ENCODE data around the gene RASGRF1. TPM values are rescaled to one million over a fixed set of nuclear protein-coding genes. Genes with fewer than 3 reads are reported as not detected.

RASGRF1 gene
- total and polyA plus RNA-seq, 9 of the 15 experiments (the other 6 are each of a cell fraction or from before 2014, with no cell fraction given): 0.03 to 0.58 (median 0.06) TPM; not detected in 1

GRCh38 chr15:79064496-79064895 is 26.1 kb downstream of the RASGRF1 start:
- ChIA-PET CTCF (ENCODE audit: low intra/inter-chr PET ratio) (no interaction called here), POLR2A (no interaction called here)
- Histone ChIP-seq H3K9me3 (replicated peaks; ENCODE audit: control insufficient read depth, insufficient read depth, low read depth, low read length) (no peaks in the 10 kb centered on the region), H3K4me3 (no peak overlapping the region), H4K20me1 (replicated peaks; ENCODE audit: control insufficient read depth, insufficient read depth, low read length) (peaks cover 3% of the 10 kb centered on the region; the same call in 1 of the 2 replicates), H3K36me3 (ENCODE audit: control insufficient read depth, insufficient read depth, low read length) (no peaks in the 10 kb centered on the region), H3K4me1 (replicated peaks in 1 of 2; ENCODE audit: control insufficient read depth in 2 of 2, insufficient read depth in 2 of 2, low read length in 2 of 2) (no peaks in the 10 kb centered on the region), H3K9ac (ENCODE audit: insufficient read depth in 1 of 2, low read depth in 2 of 2, low read length in 2 of 2) (no peak overlapping the region), H3K27me3 (ENCODE audit: control insufficient read depth in 2 of 2, insufficient read depth in 2 of 2, low read length in 2 of 2) (peaks cover 0 to 11% of the 10 kb centered on the region in 2 experiments; a peak in 2 of 5 replicates), H3K27ac (ENCODE audit: extremely low read depth, low read depth, low read length) (no peak overlapping the region), H3K79me2 (ENCODE audit: control insufficient read depth, insufficient read depth, low read length) (no peaks in the 10 kb centered on the region), H3K4me2 (ENCODE audit: insufficient read depth, low read length) (no peak overlapping the region), H3K9me1 (ENCODE audit: control insufficient read depth, insufficient read depth, low read length) (no peaks in the 10 kb centered on the region), H2AFZ (ENCODE audit: low read depth, low read length) (no peak overlapping the region)
- in situ Hi-C loops (cut with MboI): no loop called here
- DNase-seq (ENCODE audit: extremely low read depth in 1 of 4, low spot score in 3 of 4): no peak
- intact Hi-C loops (cut with micrococcal nuclease): no loop called here
- WGBS (ENCODE audit: insufficient coverage, low coverage, missing lambda C conversion rate): 0% methylated on average over 6 of the region's 6 CpGs
- no TSS peak for BruUV-seq (replicated peaks)
- TF ChIP-seq HDAC6 (IDR thresholded peaks at IDR 0.05; ENCODE audit: low read depth, low read length) (no peak), SMAD3 (CRISPR knock-in tag; conservative IDR thresholded peaks at IDR 0.05) (no peak)
- FAIRE-seq: no peak
- no peak for ATAC-seq

GRCh38 chr15:79060175-79060574 is 30.4 kb downstream of the RASGRF1 start:
- Histone ChIP-seq H3K36me3 (ENCODE audit: control insufficient read depth, insufficient read depth, low read length) (no peaks in the 10 kb centered on the region), H3K27ac (ENCODE audit: extremely low read depth, low read depth, low read length) (no peak overlapping the region), H3K9ac (ENCODE audit: insufficient read depth in 1 of 2, low read depth in 2 of 2, low read length in 2 of 2) (no peak overlapping the region), H3K79me2 (ENCODE audit: control insufficient read depth, insufficient read depth, low read length) (no peaks in the 10 kb centered on the region), H3K27me3 (ENCODE audit: control insufficient read depth in 2 of 2, insufficient read depth in 2 of 2, low read length in 2 of 2) (peaks cover 0 to 27% of the 10 kb centered on the region in 2 experiments; a peak in 2 of 5 replicates), H3K4me1 (replicated peaks in 1 of 2; ENCODE audit: control insufficient read depth in 2 of 2, insufficient read depth in 2 of 2, low read length in 2 of 2) (peaks cover 0 to 3% of the 10 kb centered on the region in 2 experiments; a peak in 1 of 5 replicates), H3K4me2 (ENCODE audit: insufficient read depth, low read length) (no peak overlapping the region), H4K20me1 (replicated peaks; ENCODE audit: control insufficient read depth, insufficient read depth, low read length) (no peaks in the 10 kb centered on the region; the same call in 1 of the 2 replicates), H2AFZ (ENCODE audit: low read depth, low read length) (no peak overlapping the region), H3K9me3 (replicated peaks; ENCODE audit: control insufficient read depth, insufficient read depth, low read depth, low read length) (no peaks in the 10 kb centered on the region), H3K9me1 (ENCODE audit: control insufficient read depth, insufficient read depth, low read length) (no peaks in the 10 kb centered on the region), H3K4me3 (no peak overlapping the region)
- ChIA-PET CTCF (ENCODE audit: low intra/inter-chr PET ratio) (no interaction called here), POLR2A (no interaction called here)
- WGBS (ENCODE audit: insufficient coverage, low coverage, missing lambda C conversion rate): 0% methylated on average over 4 of the region's 4 CpGs
- BruUV-seq (replicated peaks): no TSS peak
- no peak for ATAC-seq
- intact Hi-C loops (cut with micrococcal nuclease) (no loop called here), in situ Hi-C loops (cut with MboI) (no loop called here)
- FAIRE-seq: no peak
- no peak for DNase-seq (ENCODE audit: extremely low read depth in 1 of 4, low spot score in 3 of 4)
- no peak for TF ChIP-seq ZNF655 (CRISPR knock-in tag; IDR thresholded peaks at IDR 0.05)
- TF ChIP-seq SNIP1 (IDR thresholded peaks at IDR 0.05; ENCODE audit: low read depth): no peak
- no peak for TF ChIP-seq MLX (CRISPR knock-in tag; conservative IDR thresholded peaks at IDR 0.05)
- TF ChIP-seq MITF (IDR thresholded peaks at IDR 0.05): no peak
- TF ChIP-seq ZNF707 (CRISPR knock-in tag; conservative IDR thresholded peaks at IDR 0.05): no peak
- TF ChIP-seq IFI16 (CRISPR knock-in tag; IDR thresholded peaks at IDR 0.05): no peak
- TF ChIP-seq ZNF175 (CRISPR knock-in tag; IDR thresholded peaks at IDR 0.05; ENCODE audit: low read depth): no peak
- TF ChIP-seq MIER1 (IDR thresholded peaks at IDR 0.05; ENCODE audit: low read depth): no peak
- TF ChIP-seq ASH1L (IDR thresholded peaks at IDR 0.05; ENCODE audit: borderline replicate concordance, low read depth, partially characterized antibody): no peak
- no peak for TF ChIP-seq ZC3H11A (IDR thresholded peaks at IDR 0.05; ENCODE audit: low read depth, low read length)
